ENCODE results near the gene FAM98B.

FAM98B gene

GRCh38 chr15:38521316-38521715 is 67.4 kb downstream of the FAM98B start:
- peaks cover 2% of the 10 kb centered on the region for H3K79me2 ChIP-seq (ENCODE audit: control insufficient read depth, insufficient read depth, low read length, poor library complexity)
- no peak overlapping the region for H2BK5ac ChIP-seq (ENCODE audit: low read depth, low read length, poor library complexity)
- no CpG with 5 or more reads among the region's 5 CpGs for WGBS (ENCODE audit: extremely low coverage, insufficient coverage, insufficient read length)
- no peak overlapping the region for H2AFZ ChIP-seq (ENCODE audit: insufficient read depth, low read length, poor library complexity)
- H3K27ac ChIP-seq (ENCODE audit: low read depth, low read length), result no peak overlapping the region
- H3K18ac ChIP-seq (ENCODE audit: low read length), result no peak overlapping the region
- no peak for DNase-seq
- no peak overlapping the region for H4K12ac ChIP-seq (ENCODE audit: low read depth, low read length)
- peak overlapping the region; percentile 2 for H3K14ac ChIP-seq (ENCODE audit: low read length)
- H3K4ac ChIP-seq (ENCODE audit: low read depth, low read length), result no peak overlapping the region
- H3K27me3 ChIP-seq (ENCODE audit: insufficient read depth, low read length), result no peaks in the 10 kb centered on the region
- H3K9ac ChIP-seq (ENCODE audit: low read length), result no peak overlapping the region
- no peaks in the 10 kb centered on the region for H3K9me3 ChIP-seq (ENCODE audit: insufficient read depth, low read depth, low read length)
- H2BK120ac ChIP-seq (ENCODE audit: insufficient read depth, low read length, poor library complexity), result no peak overlapping the region
- no peak overlapping the region for H3K4me3 ChIP-seq (ENCODE audit: low read depth, low read length)
- H3K79me1 ChIP-seq (ENCODE audit: low read length), result peaks cover 2% of the 10 kb centered on the region
- H3K36me3 ChIP-seq (ENCODE audit: control insufficient read depth in 1 of 2, insufficient read depth in 2 of 2, low read length in 2 of 2), result peaks cover 0 to 12% of the 10 kb centered on the region in 2 experiments
- H3K4me1 ChIP-seq (ENCODE audit: control insufficient read depth in 1 of 2, insufficient read depth in 2 of 2, low read length in 2 of 2), result peaks cover 6 to 10% of the 10 kb centered on the region in 2 experiments
- no peak overlapping the region for H4K91ac ChIP-seq (ENCODE audit: low read depth, low read length)
- no peak overlapping the region for H3K4me2 ChIP-seq (ENCODE audit: low read length)
- no peak overlapping the region for H3K23ac ChIP-seq (ENCODE audit: low read length)
- no peak overlapping the region for H4K8ac ChIP-seq (ENCODE audit: low read depth, low read length)
- no peak overlapping the region for H2BK12ac ChIP-seq (ENCODE audit: low read length)
- H2AK5ac ChIP-seq (ENCODE audit: low read length), result no peak overlapping the region

GRCh38 chr15:38522922-38523321 is 69.0 kb downstream of the FAM98B start:
- no peak overlapping the region for H2BK120ac ChIP-seq (ENCODE audit: insufficient read depth, low read length, poor library complexity)
- no peak overlapping the region for H3K27ac ChIP-seq (ENCODE audit: low read depth, low read length)
- H3K4me3 ChIP-seq (ENCODE audit: low read depth, low read length), result no peak overlapping the region
- peaks cover 4 to 7% of the 10 kb centered on the region in 2 experiments for H3K4me1 ChIP-seq (ENCODE audit: control insufficient read depth in 1 of 2, insufficient read depth in 2 of 2, low read length in 2 of 2)
- no CpG with 5 or more reads among the region's 4 CpGs for WGBS (ENCODE audit: extremely low coverage, insufficient coverage, insufficient read length)
- H3K18ac ChIP-seq (ENCODE audit: low read length), result no peak overlapping the region
- peaks cover 2% of the 10 kb centered on the region for H3K79me1 ChIP-seq (ENCODE audit: low read length)
- peak overlapping the region; percentile 35 for H4K8ac ChIP-seq (ENCODE audit: low read depth, low read length)
- H4K12ac ChIP-seq (ENCODE audit: low read depth, low read length), result no peak overlapping the region
- no peak overlapping the region for H4K91ac ChIP-seq (ENCODE audit: low read depth, low read length)
- H3K14ac ChIP-seq (ENCODE audit: low read length), result peak overlapping the region; percentile 37
- peaks cover 2% of the 10 kb centered on the region for H3K79me2 ChIP-seq (ENCODE audit: control insufficient read depth, insufficient read depth, low read length, poor library complexity)
- H3K4me2 ChIP-seq (ENCODE audit: low read length), result no peak overlapping the region
- H2BK12ac ChIP-seq (ENCODE audit: low read length), result no peak overlapping the region
- no peak overlapping the region for H2AFZ ChIP-seq (ENCODE audit: insufficient read depth, low read length, poor library complexity)
- H2AK5ac ChIP-seq (ENCODE audit: low read length), result no peak overlapping the region
- H3K23ac ChIP-seq (ENCODE audit: low read length), result no peak overlapping the region
- H3K9ac ChIP-seq (ENCODE audit: low read length), result no peak overlapping the region
- H3K27me3 ChIP-seq (ENCODE audit: insufficient read depth, low read length), result no peaks in the 10 kb centered on the region
- H3K9me3 ChIP-seq (ENCODE audit: insufficient read depth, low read depth, low read length), result no peaks in the 10 kb centered on the region
- DNase-seq, result no peak
- H3K4ac ChIP-seq (ENCODE audit: low read depth, low read length), result no peak overlapping the region
- no peak overlapping the region for H2BK5ac ChIP-seq (ENCODE audit: low read depth, low read length, poor library complexity)
- H3K36me3 ChIP-seq (ENCODE audit: control insufficient read depth in 1 of 2, insufficient read depth in 2 of 2, low read length in 2 of 2), result peaks cover 0 to 12% of the 10 kb centered on the region in 2 experiments

- Histone ChIP-seq H3K27ac (ENCODE audit: low read depth, low read length) (no peak overlapping the region), H3K18ac (ENCODE audit: low read length) (no peak overlapping the region), H3K79me1 (ENCODE audit: low read length) (peaks cover 2% of the 10 kb centered on the region), H3K14ac (ENCODE audit: low read length) (no peak overlapping the region), H3K4me3 (ENCODE audit: low read depth, low read length) (no peak overlapping the region), H2AK5ac (ENCODE audit: low read length) (no peak overlapping the region), H3K36me3 (ENCODE audit: control insufficient read depth in 1 of 2, insufficient read depth in 2 of 2, low read length in 2 of 2) (peaks cover 0 to 12% of the 10 kb centered on the region in 2 experiments), H4K8ac (ENCODE audit: low read depth, low read length) (no peak overlapping the region), H3K9me3 (ENCODE audit: insufficient read depth, low read depth, low read length) (no peaks in the 10 kb centered on the region), H2AFZ (ENCODE audit: insufficient read depth, low read length, poor library complexity) (no peak overlapping the region), H3K79me2 (ENCODE audit: control insufficient read depth, insufficient read depth, low read length, poor library complexity) (peaks cover 2% of the 10 kb centered on the region), H2BK12ac (ENCODE audit: low read length) (no peak overlapping the region), H3K4me1 (ENCODE audit: control insufficient read depth in 1 of 2, insufficient read depth in 2 of 2, low read length in 2 of 2) (peaks cover 4% of the 10 kb centered on the region in 2 experiments), H3K9ac (ENCODE audit: low read length) (no peak overlapping the region), H4K12ac (ENCODE audit: low read depth, low read length) (no peak overlapping the region), H4K91ac (ENCODE audit: low read depth, low read length) (no peak overlapping the region), H2BK120ac (ENCODE audit: insufficient read depth, low read length, poor library complexity) (no peak overlapping the region), H3K27me3 (ENCODE audit: insufficient read depth, low read length) (no peaks in the 10 kb centered on the region), H3K4me2 (ENCODE audit: low read length) (no peak overlapping the region), H2BK5ac (ENCODE audit: low read depth, low read length, poor library complexity) (no peak overlapping the region), H3K23ac (ENCODE audit: low read length) (no peak overlapping the region), H3K4ac (ENCODE audit: low read depth, low read length) (no peak overlapping the region)
- no peak for DNase-seq
- no CpG with 5 or more reads among the region's 5 CpGs for WGBS (ENCODE audit: extremely low coverage, insufficient coverage, insufficient read length)
Measured at GRCh38 chr15:38524156-38524555, 70.2 kb downstream of the FAM98B start.

GRCh38 chr15:38525489-38525888 is 71.6 kb downstream of the FAM98B start:
- H3K27me3 ChIP-seq (ENCODE audit: insufficient read depth, low read length), result no peaks in the 10 kb centered on the region
- no peak overlapping the region for H2BK12ac ChIP-seq (ENCODE audit: low read length)
- no peak overlapping the region for H4K8ac ChIP-seq (ENCODE audit: low read depth, low read length)
- H4K91ac ChIP-seq (ENCODE audit: low read depth, low read length), result no peak overlapping the region
- H3K9me3 ChIP-seq (ENCODE audit: insufficient read depth, low read depth, low read length), result no peaks in the 10 kb centered on the region
- 100% methylated on average over 2 of the region's 6 CpGs for WGBS (ENCODE audit: extremely low coverage, insufficient coverage, insufficient read length)
- no peak overlapping the region for H2AK5ac ChIP-seq (ENCODE audit: low read length)
- peaks cover 0 to 16% of the 10 kb centered on the region in 2 experiments for H3K36me3 ChIP-seq (ENCODE audit: control insufficient read depth in 1 of 2, insufficient read depth in 2 of 2, low read length in 2 of 2)
- H3K23ac ChIP-seq (ENCODE audit: low read length), result no peak overlapping the region
- H3K9ac ChIP-seq (ENCODE audit: low read length), result no peak overlapping the region
- peaks cover 2% of the 10 kb centered on the region for H3K79me2 ChIP-seq (ENCODE audit: control insufficient read depth, insufficient read depth, low read length, poor library complexity)
- no peak overlapping the region for H3K4me2 ChIP-seq (ENCODE audit: low read length)
- H3K18ac ChIP-seq (ENCODE audit: low read length), result no peak overlapping the region
- no peak for DNase-seq
- H2BK120ac ChIP-seq (ENCODE audit: insufficient read depth, low read length, poor library complexity), result no peak overlapping the region
- H3K27ac ChIP-seq (ENCODE audit: low read depth, low read length), result no peak overlapping the region
- H3K4me3 ChIP-seq (ENCODE audit: low read depth, low read length), result no peak overlapping the region
- H3K4ac ChIP-seq (ENCODE audit: low read depth, low read length), result no peak overlapping the region
- no peak overlapping the region for H2AFZ ChIP-seq (ENCODE audit: insufficient read depth, low read length, poor library complexity)
- no peak overlapping the region for H3K14ac ChIP-seq (ENCODE audit: low read length)
- H3K4me1 ChIP-seq (ENCODE audit: control insufficient read depth in 1 of 2, insufficient read depth in 2 of 2, low read length in 2 of 2), result peaks cover 2 to 4% of the 10 kb centered on the region in 2 experiments
- no peak overlapping the region for H2BK5ac ChIP-seq (ENCODE audit: low read depth, low read length, poor library complexity)
- peaks cover 2% of the 10 kb centered on the region for H3K79me1 ChIP-seq (ENCODE audit: low read length)
- H4K12ac ChIP-seq (ENCODE audit: low read depth, low read length), result no peak overlapping the region
